Fibroblast of mammary gland (primary cell): ENCODE results near the gene RNU5B-1.

ENCODE experiments used
- DNase-seq: peaks from one replicate; pipeline ENCODE4 v3.0.0-alpha.2; 2010; ENCODE audit warnings: low read depth
- H3K4me3 ChIP-seq: 2 replicates; pipeline ENCODE4 v1.5.1; 2011; ENCODE audit warnings: low read depth, mild to moderate bottlenecking, low read length, moderate library complexity; ENCODE audit not compliant: control insufficient read depth
- TF ChIP-seq, protein P1 (sequence below): conservative IDR thresholded peaks from 2 replicates; pipeline ENCODE4 v1.5.1; 2011; ENCODE audit warnings: low read depth, low read length, inconsistent platforms; ENCODE audit not compliant: control insufficient read depth, insufficient read depth

Gene RNU5B-1

DNA sequence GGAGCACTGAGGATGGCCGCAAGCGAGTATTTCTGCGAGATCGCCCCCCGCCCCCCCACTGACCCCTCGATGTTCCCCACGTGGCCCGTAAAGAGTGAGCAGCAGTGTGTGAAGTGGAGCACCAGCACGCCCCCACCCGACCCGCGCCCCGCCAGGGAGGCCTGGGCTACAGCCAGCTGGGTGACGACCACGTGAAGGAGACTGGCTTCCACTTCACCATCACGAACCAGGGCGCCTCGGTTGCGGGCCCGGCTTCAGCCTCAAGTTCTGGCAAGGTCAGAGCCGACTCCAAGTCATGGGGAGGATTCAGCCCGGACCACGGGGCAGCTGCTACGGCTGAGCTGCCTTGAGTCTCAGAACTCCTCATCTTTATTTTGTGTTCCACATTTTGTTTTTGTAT, 2.4 kb upstream of the RNU5B-1 start:
- H3K4me3 ChIP-seq = no peak overlapping the region
- TF ChIP-seq, protein P1, sequence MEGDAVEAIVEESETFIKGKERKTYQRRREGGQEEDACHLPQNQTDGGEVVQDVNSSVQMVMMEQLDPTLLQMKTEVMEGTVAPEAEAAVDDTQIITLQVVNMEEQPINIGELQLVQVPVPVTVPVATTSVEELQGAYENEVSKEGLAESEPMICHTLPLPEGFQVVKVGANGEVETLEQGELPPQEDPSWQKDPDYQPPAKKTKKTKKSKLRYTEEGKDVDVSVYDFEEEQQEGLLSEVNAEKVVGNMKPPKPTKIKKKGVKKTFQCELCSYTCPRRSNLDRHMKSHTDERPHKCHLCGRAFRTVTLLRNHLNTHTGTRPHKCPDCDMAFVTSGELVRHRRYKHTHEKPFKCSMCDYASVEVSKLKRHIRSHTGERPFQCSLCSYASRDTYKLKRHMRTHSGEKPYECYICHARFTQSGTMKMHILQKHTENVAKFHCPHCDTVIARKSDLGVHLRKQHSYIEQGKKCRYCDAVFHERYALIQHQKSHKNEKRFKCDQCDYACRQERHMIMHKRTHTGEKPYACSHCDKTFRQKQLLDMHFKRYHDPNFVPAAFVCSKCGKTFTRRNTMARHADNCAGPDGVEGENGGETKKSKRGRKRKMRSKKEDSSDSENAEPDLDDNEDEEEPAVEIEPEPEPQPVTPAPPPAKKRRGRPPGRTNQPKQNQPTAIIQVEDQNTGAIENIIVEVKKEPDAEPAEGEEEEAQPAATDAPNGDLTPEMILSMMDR = no peak
- no peak for DNase-seq

- DNase-seq = peak; percentile 57
- H3K4me3 ChIP-seq = peak overlapping the region; percentile 48
- TF ChIP-seq, protein P1 = no peak
These were observed 643 bp upstream of the RNU5B-1 start for GRCh38 chr15:65303687-65304380.

DNA sequence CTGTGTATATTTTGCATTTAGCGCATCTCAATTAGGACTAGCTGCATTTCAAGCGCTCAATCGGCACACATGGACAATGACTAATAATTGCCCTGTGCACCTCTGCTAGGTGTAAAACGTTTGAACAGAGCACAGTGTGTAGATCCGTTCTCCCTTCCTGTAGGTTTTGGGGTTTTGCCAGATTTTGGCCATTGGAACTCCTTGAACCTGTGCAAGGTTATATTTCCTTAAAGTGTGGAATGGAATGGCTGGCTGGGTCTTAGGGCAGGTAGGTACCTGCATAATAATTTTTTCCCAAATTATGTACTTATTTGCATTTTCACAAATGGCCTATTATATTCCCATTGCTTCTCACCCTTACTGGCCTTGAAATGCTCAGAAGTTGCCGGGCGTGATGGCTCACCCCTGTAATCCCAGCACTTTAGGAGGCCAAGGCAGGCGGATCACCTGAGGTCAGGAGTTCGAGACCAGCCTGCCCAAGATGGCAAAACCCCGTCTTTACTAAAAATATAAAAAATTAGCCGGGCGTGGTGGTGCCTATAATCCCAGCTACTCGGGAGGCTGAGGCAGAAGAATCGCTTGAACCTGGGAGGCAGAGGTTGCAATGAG, 777 bp downstream of the RNU5B-1 start:
- no peak for DNase-seq
- TF ChIP-seq, protein P1 = no peak
- no peak overlapping the region for H3K4me3 ChIP-seq

GRCh38 chr15:65305776-65306175, 1.3 kb downstream of the RNU5B-1 start:
- TF ChIP-seq, protein P1 = no peak
- no peak overlapping the region for H3K4me3 ChIP-seq
- no peak for DNase-seq

DNA sequence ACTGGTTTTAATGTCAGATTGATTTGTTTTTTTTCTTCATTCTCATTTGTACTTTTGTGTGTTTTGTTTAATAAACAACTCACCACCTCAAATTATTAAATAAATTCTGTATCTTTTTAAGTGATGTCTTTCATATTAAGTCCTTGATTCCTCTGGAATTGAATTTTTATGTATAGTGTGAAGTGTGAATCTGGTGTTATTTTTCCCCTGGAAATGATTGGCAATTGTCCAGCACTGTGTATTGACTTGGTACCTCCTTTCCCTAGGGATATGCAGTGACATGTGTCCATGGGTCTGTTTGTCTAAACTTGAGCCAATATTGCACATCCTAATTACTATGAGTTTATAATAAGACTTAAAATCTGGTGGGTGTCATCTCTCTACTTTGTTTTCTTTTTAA, 2.1 kb downstream of the RNU5B-1 start:
- TF ChIP-seq, protein P1 = no peak
- H3K4me3 ChIP-seq = no peak overlapping the region
- DNase-seq = no peak

DNA sequence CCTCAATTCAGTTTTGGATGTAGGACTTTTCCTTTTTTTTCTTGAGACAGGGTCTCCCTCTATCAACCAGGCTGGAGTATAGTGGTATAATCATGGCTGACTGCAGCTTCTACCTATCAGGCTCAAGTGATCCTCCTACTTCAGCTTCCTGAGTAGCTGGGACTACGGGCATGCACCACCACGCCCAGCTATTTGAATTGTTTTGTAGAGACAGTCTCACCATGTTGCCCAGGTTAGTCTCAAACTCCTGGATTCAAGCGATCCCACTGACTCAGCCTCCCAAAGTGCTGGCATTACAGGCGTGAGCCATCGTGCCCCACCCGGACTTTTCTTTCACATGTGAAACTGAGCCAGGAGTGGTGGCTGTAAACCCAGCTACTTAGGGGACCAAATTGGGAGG, 3.5 kb downstream of the RNU5B-1 start:
- TF ChIP-seq, protein P1 = no peak
- no peak overlapping the region for H3K4me3 ChIP-seq
- no peak for DNase-seq
